Activated CD4-positive, alpha-beta T cell treated with anti-CD3 and anti-CD28 coated beads, Interleukin-2, amount 50 U/mL, for 24 hours (primary cell): ENCODE results near the gene TPCN1.

Source experiments
- DNase-seq, 2 donors: peaks; one replicate each; pipeline ENCODE4 v3.0.0-alpha.2; 2020; ENCODE audit warnings: low read depth in 1 of 2, low spot score in 1 of 2

Gene TPCN1

GRCh38 chr12:113239811-113240331, 18.6 kb downstream of the TPCN1 start:
- DNase-seq = no peak

- DNase-seq = no peak
Measured at GRCh38 chr12:113240395-113240794, 19.1 kb downstream of the TPCN1 start.

GRCh38 chr12:113241191-113242025, 20.1 kb downstream of the TPCN1 start:
- no peak for DNase-seq

- no peak for DNase-seq
Measured at GRCh38 chr12:113242026-113242418, 20.8 kb downstream of the TPCN1 start.

GRCh38 chr12:113242560-113242959, 21.3 kb downstream of the TPCN1 start:
- DNase-seq = no peak

GRCh38 chr12:113244047-113244460, 22.8 kb downstream of the TPCN1 start:
- no peak for DNase-seq

- DNase-seq = no peak
Measured at GRCh38 chr12:113244478-113244958, 23.3 kb downstream of the TPCN1 start.

- no peak for DNase-seq
Measured at GRCh38 chr12:113245695-113246477, 24.6 kb downstream of the TPCN1 start.

GRCh38 chr12:113246478-113247122, 25.3 kb downstream of the TPCN1 start:
- DNase-seq = no peak

- no peak for DNase-seq
Measured at GRCh38 chr12:113247123-113248050, 26.1 kb downstream of the TPCN1 start.

GRCh38 chr12:113248051-113248825, 27.0 kb downstream of the TPCN1 start:
- no peak for DNase-seq

GRCh38 chr12:113248842-113249435, 27.7 kb downstream of the TPCN1 start:
- DNase-seq = no peak

- no peak for DNase-seq
Measured at GRCh38 chr12:113249546-113249945, 28.3 kb downstream of the TPCN1 start.

GRCh38 chr12:113250045-113250444, 28.8 kb downstream of the TPCN1 start:
- no peak for DNase-seq

GRCh38 chr12:113251404-113252070, 30.3 kb downstream of the TPCN1 start:
- no peak for DNase-seq

GRCh38 chr12:113252494-113252893, 31.2 kb downstream of the TPCN1 start:
- DNase-seq = no peak

- DNase-seq = no peak
Measured at GRCh38 chr12:113253532-113254285, 32.4 kb downstream of the TPCN1 start.

GRCh38 chr12:113254298-113254697, 33.0 kb downstream of the TPCN1 start:
- no peak for DNase-seq
